Mucosa of descending colon (tissue), 3 donors: ENCODE measurements around the gene DEDD. TPM values are rescaled to one million over a fixed set of nuclear protein-coding genes. Genes with fewer than 3 reads are reported as not detected.

Experiments
- ATAC-seq: fragments of 200-7000 bp; cut with Tn5 transposase; one replicate; pipeline ENCODE4 v1.9.1; 2020; ENCODE audit warnings: mild to moderate bottlenecking, moderate library complexity
- DNase-seq, 3 donors: peaks; one replicate each; pipeline ENCODE4 v3.0.0-alpha.2; 2020
- H3K36me3 ChIP-seq: fragments of 200-600 bp; one replicate; pipeline ENCODE4 v1.8.0; 2021; ENCODE audit warnings: low read depth, mild to moderate bottlenecking
- H3K4me1 ChIP-seq: fragments of 200-600 bp; one replicate; pipeline ENCODE4 v1.8.0; 2021; ENCODE audit warnings: low read depth, mild to moderate bottlenecking
- H3K4me3 ChIP-seq: fragments of 200-600 bp; one replicate; pipeline ENCODE4 v1.8.0; 2021; ENCODE audit warnings: mild to moderate bottlenecking
- H3K9me3 ChIP-seq: fragments of 200-600 bp; one replicate; pipeline ENCODE4 v1.8.0; 2021; ENCODE audit warnings: mild to moderate bottlenecking
- CTCF ChIP-seq: fragments of 200-600 bp; IDR thresholded peaks from one replicate; pipeline ENCODE4 v1.8.0; 2022; ENCODE audit warnings: antibody characterized with exemption, mild to moderate bottlenecking
- intact Hi-C, 2 donors: fragments of 100-400 bp; cut with DNase I in 1 of 2; cut with micrococcal nuclease in 1 of 2; formaldehyde crosslinking; loops; one replicate each; pipeline versions ENCODE4 v1.11.0 to v1.11.1; 2022; cut with DNase I, micrococcal nuclease
- total RNA-seq, 3 donors: library from RNA; stranded (reverse); fragmentation: NEBNext Ultra II Directional in 2 of 3; extraction: Animal tissue kit (Norgen Biotek cat#: 25700) in 2 of 3; gene quantifications; one replicate each; pipeline versions ENCODE4 v1.2.1 to v1.2.4, GENCODE V29; 2021 to 2023
- donor health status: DM: no; HTN: no; CAD: no; lungs with moderate emphysema.
- donor health status: DM: no; HTN: no; CAD: no.
- donor health status: DM: no; HTN: yes; CAD: no.

DEDD gene
- total RNA-seq, 3 donors from 2014 or later = 33.3 to 43.0 (median 37.2) TPM

- Histone ChIP-seq H3K9me3 (no peaks in the 10 kb centered on the region), H3K4me3 (no peak overlapping the region), H3K36me3 (no peaks in the 10 kb centered on the region), H3K4me1 (no peaks in the 10 kb centered on the region)
- ATAC-seq (no peak), DNase-seq (no peak)
- no peak for TF ChIP-seq CTCF
- intact Hi-C loops = no loop called here
Measured at GRCh38 chr1:161100556-161100955, 31.9 kb downstream of the DEDD start.

- Histone ChIP-seq H3K36me3 (no peaks in the 10 kb centered on the region), H3K9me3 (no peaks in the 10 kb centered on the region), H3K4me1 (no peaks in the 10 kb centered on the region), H3K4me3 (no peak overlapping the region)
- DNase-seq (no peak), ATAC-seq (no peak)
- TF ChIP-seq CTCF = no peak
- intact Hi-C loops = loop anchor here (5.0 to 10.0 kb wide), 3 partner anchors 52 to 104 kb away; partner anchors contain the start of gene USF1 (in 1 of the 2)
Measured at GRCh38 chr1:161099090-161099802, 33.2 kb downstream of the DEDD start.

DNA sequence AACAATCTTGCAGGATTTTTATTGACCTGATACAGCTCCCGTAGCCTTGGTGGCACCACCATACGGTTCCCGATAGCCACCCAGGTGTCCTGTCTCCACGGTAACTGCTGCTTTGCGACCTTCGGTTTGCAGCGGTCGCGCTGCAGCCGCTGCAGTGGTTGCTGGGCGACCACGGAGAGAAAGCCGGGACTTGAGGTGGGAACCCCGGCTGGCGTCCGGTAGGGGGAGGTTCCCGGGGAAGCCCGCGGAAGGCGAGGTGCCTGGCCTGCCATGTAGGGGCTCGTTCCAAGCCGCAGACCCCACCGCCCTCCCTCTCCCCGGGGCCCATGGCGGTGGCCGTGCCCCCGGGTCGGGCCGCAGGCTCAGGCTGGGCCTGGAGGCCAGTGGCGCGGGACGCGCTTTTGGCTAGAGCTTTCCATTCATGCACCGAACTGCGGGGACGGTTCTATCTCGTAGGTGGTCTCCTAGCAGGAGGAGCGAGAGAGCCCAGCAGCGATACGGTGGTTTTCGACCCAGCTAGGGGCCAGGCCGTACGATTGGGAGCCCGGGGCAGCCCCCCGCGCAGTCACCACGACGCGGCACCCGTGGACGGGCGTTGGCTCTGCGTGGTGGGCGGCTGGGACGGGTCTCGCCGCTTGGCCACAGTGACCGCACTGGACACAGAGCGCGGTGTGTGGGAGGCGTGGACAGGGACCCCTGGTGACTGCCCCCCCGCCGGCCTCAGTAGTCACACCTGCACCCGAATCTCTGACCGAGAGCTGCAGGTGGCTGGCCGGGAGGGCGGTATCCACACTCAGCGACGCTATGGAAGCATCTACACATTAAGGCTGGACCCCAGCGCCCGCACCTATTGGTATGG, 34.0 kb downstream of the DEDD start, which contains the start of gene KLHDC9:
Gene KLHDC9, plus strand, starts transcription at position 152 of the 859 bp plus-strand sequence. Its CDS starts 175 bp downstream, at position 327.
- ATAC-seq (peak; percentile 95), DNase-seq (peak; percentile 90 to 93 (median 93))
- no peaks in the 10 kb centered on the region for H3K36me3 ChIP-seq
- no peaks in the 10 kb centered on the region for H3K4me1 ChIP-seq
- peak within 1 kb of the TSS; percentile 50 for H3K4me3 ChIP-seq
- no peaks in the 10 kb centered on the region for H3K9me3 ChIP-seq
- peak; percentile 8 for TF ChIP-seq CTCF
- intact Hi-C loops = loop anchor here (5.0 to 10.0 kb wide), 3 partner anchors 51 to 104 kb away; partner anchors contain the start of gene USF1 (in 1 of the 2)

- Histone ChIP-seq H3K4me3 (no peak overlapping the region), H3K4me1 (no peaks in the 10 kb centered on the region), H3K36me3 (no peaks in the 10 kb centered on the region), H3K9me3 (no peaks in the 10 kb centered on the region)
- no peak for DNase-seq
- intact Hi-C loops = loop anchor here (5.0 to 10.0 kb wide), 3 partner anchors 49 to 102 kb away; partner anchors contain the start of gene USF1 (in 1 of the 2)
- TF ChIP-seq CTCF = no peak
- ATAC-seq = no peak
Measured at GRCh38 chr1:161096530-161096929, 35.9 kb downstream of the DEDD start.

DNA sequence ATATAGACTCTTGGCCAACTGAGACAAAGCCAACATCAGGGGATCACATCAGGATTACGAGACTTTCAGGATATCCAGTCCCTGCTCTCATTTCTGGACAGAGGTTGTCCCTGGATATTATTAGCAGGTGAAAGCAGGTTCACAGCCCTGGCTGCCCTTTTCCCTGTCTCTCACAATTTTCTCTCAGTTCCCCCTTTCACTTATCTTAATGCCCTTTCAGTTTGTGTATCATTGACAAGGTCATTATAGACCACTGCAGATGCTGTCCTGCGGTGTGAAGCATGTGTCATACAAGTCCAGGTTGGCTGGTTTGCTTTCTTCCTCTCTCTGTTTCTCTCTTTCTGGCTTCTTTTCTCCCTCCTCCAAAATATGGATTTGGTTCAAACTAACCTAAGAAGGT, 36.5 kb downstream of the DEDD start:
- H3K36me3 ChIP-seq = no peaks in the 10 kb centered on the region
- H3K4me3 ChIP-seq = no peak overlapping the region
- intact Hi-C loops = loop anchor here (5.0 to 10.0 kb wide), 3 partner anchors 49 to 101 kb away; partner anchors contain the start of gene USF1 (in 1 of the 2)
- no peaks in the 10 kb centered on the region for H3K4me1 ChIP-seq
- no peak for TF ChIP-seq CTCF
- ATAC-seq = no peak
- no peak for DNase-seq
- H3K9me3 ChIP-seq = no peaks in the 10 kb centered on the region
